HL-60/S4 treated with retinoic acid at 250 ng/mL for 4 days and 3 days (cell line): ENCODE measurements around the gene TLR10.
"Not testable (repeated sequence)": the region's sequence is repeated elsewhere in the genome, so short reads cannot be mapped to it uniquely, and the experiment has no call there.

Experiments
- in situ Hi-C: fragments of 300-500 bp; cut with MboI; formaldehyde crosslinking; loops from 2 replicates; pipeline ENCODE4 v1.7.0; 2022; ENCODE audit warnings: low sequenced_read_pairs

TLR10 gene, protein sequence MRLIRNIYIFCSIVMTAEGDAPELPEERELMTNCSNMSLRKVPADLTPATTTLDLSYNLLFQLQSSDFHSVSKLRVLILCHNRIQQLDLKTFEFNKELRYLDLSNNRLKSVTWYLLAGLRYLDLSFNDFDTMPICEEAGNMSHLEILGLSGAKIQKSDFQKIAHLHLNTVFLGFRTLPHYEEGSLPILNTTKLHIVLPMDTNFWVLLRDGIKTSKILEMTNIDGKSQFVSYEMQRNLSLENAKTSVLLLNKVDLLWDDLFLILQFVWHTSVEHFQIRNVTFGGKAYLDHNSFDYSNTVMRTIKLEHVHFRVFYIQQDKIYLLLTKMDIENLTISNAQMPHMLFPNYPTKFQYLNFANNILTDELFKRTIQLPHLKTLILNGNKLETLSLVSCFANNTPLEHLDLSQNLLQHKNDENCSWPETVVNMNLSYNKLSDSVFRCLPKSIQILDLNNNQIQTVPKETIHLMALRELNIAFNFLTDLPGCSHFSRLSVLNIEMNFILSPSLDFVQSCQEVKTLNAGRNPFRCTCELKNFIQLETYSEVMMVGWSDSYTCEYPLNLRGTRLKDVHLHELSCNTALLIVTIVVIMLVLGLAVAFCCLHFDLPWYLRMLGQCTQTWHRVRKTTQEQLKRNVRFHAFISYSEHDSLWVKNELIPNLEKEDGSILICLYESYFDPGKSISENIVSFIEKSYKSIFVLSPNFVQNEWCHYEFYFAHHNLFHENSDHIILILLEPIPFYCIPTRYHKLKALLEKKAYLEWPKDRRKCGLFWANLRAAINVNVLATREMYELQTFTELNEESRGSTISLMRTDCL

DNA sequence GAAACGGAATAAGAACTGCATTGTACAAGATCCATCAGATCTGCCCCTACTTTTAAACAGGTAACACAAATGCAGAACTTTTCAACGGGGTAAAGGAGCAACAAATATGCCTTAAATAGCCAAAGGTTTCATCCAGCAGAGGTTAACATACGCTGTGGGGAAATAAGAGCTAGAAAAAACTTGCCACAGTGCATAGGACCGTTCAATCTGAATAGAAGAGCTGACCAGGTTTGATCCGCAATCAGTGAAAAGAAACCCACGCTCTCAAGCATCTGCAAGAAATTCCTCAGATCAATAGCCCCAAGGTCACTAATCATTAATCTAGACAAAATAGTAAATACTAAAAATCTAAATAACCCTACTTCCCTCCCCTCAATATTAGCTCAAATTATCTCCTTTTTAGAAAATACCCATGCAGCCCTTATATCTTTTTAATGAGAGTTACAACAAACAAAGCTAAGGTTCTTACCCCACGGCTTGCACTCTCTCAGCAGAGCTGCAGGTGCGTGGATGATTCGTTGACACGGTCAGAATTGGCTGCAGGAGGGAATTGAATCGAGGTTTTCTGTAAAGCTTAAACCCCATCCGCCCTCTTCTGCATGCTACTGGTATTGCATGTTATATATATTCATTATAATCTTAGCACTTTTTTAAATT is at the start of gene TLR10:
Gene TLR10 (minus strand): TSS at position 539 of the 657 bp plus-strand sequence. CDS start 7,400 bp downstream, outside the sequence.
- in situ Hi-C loops = no loop called here

DNA sequence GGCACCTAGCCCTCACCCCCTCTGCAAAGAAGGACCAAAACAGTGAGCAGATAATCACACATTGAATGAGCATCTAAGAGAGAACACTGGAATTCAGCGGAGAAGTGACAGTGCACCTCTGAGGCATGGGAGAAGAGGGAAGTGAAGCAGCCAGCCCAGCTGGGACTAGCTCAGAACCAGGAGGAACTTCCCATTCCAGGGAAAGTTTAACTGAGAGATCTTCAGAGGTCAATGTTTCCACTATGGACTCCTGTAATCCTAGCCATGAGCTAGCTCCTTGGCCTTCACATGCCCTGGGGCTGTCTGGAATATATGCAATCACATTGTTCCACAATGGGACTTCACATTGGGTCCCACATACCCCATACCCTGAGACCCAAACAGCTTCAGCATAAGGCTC is 49.4 kb upstream of the TLR10 start:
- in situ Hi-C loops = no loop called here

DNA sequence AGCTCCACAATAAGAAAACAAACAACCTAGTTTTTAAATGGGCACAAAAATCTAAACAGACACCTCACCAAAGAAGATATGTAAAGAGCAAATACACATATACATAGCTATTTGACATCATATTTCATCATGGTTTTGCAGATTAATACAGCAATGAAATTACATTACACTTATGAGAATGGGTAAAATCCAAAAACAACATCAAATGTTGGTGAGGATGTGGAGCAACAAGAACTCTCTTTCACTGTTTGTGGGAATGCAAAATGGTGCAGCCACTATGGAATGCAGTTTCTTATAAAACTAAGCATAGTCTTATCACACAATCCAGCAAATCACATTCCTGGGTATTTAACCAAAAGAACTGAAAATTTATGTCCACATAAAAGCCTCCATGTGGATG is 48.9 kb upstream of the TLR10 start:
- in situ Hi-C loops = no loop called here

DNA sequence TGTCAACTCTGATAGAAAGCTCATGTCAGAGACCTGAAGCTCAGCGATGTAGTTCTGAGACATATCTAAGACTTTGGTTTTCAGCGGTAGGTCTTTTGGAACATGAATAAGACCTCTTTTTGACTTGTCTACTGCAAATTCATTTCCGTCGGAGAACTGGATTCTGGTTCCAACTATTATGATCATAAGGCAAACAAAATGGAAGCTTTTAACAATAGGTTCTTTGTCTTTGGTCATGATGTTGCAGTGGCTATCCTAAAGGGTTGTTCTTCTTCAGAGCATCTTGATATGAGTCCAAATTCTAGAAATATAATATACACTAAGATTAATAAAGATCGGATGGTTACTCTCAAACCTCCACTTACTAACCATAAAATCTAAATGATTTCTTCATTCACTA is 46.4 kb upstream of the TLR10 start:
- in situ Hi-C loops = no loop called here

DNA sequence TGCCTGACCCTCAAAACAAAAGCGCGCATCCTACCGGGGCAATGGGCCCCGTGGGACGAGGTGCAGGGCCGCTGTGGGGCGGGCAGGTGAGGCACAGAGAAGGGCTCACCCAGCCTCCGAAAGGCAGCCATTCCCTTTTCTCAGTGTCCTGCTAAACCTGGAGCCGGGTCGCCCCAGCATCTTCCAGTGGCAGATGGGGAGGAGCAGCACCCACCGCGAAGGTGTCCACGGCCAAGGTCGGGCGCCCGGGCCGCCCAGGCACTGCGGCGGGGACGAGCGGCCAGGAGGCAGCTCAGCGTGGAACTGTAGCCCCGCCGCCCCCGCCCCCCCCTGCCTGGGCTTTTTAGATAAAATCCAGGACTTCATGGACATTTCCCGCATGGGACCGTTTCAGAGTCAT is 41.0 kb upstream of the TLR10 start:
- in situ Hi-C loops = no loop called here

DNA sequence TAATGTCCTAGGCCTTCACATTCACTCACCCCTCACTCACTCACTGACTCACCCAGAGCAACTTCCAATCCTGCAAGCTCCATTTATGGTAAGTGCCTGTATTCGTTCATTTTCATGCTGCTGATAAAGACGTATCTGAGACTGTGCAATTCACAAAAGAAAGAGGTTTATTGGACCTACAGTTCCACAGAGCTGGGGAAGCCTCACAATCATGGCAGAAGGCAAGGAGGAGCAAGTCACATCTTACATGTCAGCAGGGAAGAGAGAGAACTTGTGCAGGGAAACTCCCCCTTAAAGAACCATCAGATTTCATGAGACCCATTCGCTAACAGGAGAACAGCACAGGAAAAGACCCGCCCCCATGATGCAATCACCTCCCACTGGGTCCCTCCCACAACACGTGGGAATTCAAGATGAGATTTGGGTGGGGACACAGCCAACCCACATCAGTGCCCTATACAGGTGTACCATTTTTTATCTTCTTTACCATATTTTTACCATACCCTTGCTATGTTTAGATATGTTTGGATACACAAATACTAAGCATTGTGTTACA is 40.0 kb upstream of the TLR10 start:
- in situ Hi-C loops = no loop called here

DNA sequence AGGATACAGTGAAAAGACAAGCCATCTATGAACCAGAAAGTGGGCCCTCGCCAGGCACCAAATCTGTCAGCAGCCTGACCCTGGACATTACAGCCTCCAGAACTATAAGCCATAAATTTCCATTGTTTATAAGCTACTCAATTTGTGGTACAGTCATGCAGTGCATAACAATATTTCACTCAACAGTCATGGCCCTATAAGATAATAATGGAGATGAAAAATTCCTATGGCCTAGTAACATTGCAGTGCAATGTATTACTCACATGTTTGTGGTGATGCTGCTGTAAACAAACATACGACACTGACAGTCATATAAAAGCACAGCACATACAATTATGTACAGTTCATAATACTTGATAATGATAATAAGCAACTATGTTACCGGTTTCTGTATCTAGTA is 38.9 kb upstream of the TLR10 start:
- in situ Hi-C loops = no loop called here

DNA sequence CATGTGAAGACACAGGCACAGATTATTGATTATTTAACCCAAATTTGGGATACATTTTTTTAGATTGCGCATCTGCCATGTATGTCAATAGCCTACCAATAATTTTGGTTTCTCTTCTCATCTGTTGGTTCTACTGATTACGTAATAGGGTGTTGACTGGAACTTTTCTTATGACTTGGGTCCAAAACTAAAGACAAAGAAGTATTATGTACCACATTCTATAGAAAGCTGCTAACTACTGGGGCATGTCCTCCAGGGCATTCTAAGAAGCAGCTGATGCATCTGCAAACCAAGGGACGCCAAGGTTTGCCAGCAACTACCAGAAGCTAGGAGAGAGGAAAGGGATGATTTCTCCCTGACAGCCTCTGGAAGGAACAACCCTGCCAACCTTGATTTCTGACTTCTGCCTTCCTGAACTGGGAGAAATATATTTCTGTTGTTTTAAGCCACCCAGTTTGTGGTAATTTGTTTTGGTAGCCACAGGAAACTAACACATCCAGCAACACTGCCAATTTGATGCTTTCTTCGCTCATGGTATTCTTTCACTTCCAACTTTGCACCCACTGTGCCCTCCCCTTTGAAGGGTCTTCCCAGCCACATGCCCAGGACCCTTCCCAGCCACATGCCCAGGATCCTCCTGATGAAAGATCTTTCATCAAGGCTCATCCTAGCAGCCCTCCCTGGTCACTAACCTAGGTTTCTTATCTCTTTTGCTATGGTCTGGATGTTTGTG is 37.7 kb upstream of the TLR10 start:
- in situ Hi-C loops = no loop called here

DNA sequence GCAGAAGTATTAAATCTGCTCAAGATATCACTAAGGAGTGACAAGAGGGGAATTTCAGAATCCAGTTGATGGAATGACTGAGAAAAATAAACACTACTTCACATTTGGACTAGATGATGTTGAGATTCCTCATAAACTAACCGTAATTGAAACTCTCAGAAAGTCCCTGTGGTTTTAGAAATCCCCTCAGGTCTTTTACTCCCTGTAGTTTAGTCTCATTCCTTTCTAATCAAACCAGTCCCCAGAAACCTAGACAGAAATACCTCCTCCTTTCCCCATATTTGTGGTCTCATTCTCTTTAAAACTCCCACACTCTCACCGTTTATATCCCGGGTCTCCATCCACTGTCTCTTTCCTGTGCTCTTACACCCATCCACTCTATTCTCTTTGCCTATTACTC is 36.8 kb upstream of the TLR10 start:
- in situ Hi-C loops = no loop called here

DNA sequence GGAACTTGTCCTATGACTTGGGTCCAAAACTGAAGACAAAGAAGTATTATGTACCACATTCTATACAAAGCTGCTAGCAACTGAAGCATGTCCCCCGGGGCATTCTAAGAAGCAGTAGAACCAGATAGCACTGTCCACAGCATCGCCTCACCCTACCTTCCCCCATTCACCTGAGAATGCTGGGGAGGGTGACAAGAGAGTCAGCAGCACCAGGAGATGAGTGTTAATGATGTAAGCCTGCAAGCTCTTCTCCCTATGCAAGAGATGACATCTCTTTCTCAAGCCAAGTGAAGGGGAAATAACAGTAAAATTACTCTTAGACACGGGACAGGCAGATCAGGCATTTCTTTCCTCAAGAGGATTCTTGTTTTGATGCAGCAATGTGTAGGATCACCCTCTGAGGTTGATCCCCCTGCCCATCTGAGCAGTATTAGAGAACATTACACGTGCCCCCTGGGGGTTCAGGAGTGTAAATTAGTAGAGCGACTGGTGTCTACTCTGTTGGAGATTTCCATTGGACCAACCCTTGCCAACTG is 35.7 kb upstream of the TLR10 start:
- in situ Hi-C loops = no loop called here

DNA sequence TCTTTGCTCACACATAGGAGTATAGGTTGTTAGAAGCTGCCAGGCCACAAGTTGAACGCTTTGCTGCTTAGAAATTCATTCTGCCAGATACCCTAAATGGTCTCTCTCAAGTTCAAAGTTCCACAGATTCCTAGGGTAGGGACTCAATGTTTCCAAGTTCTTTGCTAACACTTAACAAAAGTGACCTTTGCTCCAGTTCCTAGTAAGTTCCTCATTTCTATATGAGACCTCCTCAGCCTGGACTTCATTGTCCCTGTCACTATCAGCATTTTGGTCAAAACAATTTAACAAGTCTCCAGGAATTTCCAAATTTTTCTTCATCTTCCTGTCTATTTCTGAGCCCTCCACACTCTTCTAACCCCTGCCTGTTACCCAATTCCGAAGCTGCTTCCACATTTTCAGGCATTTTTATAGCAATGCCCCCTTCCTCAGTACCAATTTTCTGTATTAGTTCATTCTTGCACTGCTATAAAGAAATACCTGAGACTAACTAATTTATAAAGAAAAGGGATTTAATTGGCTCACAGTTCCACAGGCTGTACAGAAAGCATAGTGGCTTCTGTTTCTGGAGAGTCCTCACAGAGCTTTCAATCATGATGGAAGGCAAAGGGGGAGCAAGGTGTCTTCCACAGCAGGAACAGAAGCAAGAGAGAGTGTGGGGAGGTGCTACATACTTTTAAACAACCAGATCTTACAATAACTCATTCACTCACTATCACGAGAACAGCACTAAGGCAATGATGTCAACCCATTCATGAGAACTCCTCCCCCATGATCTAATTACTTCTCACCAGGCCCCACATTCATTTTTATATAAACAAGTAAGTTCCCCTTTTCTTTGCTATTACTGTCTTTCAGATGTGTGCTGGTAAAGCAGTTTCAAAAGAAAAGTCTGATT is 33.3 kb upstream of the TLR10 start:
- in situ Hi-C loops = no loop called here

DNA sequence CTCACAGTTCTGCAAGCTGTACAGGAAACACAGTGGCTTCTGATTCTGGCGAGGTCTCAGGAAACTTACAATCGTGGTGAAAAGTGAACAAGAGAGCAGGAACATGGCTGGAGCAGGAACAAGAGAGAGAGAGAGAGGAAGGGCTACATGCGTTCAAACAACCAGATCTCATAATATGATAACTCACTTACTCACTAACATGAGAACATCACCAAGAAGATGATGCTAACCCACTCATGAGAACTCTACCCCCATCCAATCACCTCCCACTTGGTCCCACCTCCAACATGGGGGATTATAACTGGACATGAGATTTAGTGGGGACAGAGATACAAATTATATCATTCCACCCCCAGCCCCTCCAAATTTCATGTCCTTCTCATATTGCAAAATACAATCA is 31.6 kb upstream of the TLR10 start:
- in situ Hi-C loops = no loop called here

DNA sequence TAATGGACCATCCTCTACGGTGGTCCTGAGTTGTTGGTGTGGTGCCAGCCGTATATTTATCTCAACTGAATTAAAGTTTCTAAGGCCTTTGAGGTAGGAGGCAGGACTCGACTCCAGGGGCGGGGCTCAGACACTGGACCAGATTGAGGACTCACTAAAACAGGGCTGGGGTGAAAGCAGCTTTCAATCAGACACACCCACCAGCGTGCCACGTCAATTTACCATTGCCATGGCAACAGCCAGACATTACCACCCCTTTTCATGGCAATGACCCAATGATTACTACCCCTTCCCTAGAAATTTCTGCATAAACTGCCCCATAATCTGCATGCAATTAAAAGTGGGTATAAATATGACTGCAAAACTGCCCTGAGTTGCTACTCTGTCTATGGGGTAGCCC is 28.5 kb upstream of the TLR10 start:
- in situ Hi-C loops = no loop called here

DNA sequence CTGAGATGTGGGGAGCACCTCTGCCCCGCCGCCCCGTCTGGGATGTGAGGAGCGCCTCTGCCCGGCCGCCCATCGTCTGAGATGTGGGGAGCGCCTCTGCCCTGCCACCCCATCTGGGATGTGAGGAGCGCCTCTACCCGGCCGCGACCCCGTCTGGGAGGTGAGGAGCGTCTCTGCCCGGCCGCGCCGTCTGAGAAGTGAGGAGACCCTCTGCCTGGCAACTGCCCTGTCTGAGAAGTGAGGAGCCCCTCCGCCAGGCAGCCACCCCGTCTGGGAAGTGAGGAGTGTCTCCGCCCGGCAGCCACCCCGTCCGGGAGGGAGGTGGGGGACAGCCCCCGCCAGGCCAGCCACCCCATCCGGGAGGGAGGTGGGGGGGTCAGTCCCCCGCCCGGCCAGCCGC is 24.7 kb upstream of the TLR10 start:
- in situ Hi-C loops = not testable (repeated sequence)

DNA sequence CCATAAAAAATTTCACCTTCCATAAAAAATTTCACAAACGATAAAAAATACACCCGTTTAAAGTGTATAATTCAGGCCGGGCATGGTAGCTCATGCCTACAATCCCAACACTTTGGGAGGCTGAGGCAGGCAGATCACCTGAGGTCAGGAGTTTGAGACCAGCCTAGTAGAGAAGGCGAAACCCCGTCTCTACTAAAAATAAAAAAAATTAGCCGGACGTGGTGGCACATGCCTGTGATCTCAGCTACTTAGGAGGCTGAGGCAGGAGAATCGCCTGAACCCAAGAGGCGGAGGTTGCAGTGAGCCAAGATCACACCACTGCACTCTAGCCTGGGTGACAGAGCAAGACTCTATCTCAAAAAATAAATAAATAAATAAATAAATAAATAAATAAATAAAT is 23.5 kb upstream of the TLR10 start:
- in situ Hi-C loops = not testable (repeated sequence)

DNA sequence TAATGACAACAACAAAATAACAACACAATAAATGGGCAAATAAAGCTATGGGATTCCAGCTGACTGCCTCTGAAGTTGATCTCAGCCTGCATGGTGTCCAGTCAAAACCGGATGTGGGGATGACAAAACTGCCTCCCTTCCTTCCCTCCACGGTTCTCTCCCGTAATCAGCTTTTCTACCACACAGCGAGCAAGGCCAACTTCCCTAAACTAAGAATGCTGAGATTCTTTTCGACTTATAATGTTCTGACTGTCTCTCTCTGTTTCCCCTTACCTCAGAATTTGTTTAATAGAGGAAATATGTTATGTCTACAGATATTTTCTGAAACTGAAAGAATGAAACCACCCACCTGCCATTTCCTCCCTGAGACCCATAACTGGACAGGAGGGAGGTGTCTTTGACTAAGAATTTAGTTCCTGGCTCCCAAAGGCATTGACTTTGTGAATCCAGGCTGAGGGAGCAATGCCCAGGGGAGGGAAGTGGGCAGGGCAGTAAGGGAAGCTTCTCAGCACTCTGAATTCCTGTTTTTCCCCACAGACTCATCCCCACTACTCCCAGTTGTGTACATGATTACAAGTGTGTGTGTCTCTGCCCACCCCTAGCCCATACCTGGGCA is 22.8 kb upstream of the TLR10 start:
- in situ Hi-C loops = no loop called here

DNA sequence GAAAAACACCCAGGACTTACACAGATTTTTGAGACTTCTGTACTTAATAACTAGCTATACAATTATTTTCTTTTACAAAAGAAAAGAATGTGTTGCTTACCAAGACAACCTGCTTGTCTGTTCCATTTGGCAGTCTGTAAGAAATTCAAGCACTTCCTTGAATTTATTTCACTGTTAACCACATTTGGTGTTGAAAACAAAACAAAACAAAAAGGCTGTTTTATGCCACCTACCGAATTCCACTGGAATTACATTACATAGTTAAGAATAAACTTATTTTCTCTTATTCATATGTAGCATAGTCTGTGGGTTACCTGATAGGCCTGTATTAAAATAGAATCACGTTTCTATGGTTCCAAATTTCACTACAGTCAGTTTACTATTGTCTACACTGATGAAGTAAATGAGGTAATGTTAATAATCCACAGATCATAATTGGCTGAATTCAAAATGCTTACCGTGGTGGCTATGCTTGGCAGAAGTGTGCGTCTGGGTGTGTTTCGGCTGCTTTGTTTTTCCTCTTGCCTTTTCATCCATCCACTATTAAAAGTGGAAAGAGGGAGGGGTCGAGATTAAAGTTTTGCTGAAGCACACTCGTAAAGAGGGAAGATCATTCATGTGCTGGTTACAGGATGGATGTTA is 22.0 kb upstream of the TLR10 start, which contains the start of gene TLR1:
Gene TLR1 (minus strand): TSS at position 138 of the 642 bp plus-strand sequence. CDS start 5,960 bp downstream, outside the sequence.
- in situ Hi-C loops = no loop called here
